Measurements from ENCODE around the gene KLHDC8B. TPM values are rescaled to one million over a fixed set of nuclear protein-coding genes. Genes with fewer than 3 reads are reported as not detected.
"Not testable (repeated sequence)": the region's sequence is repeated elsewhere in the genome, so short reads cannot be mapped to it uniquely, and the experiment has no call there.

Gene KLHDC8B
- total RNA-seq, 1 donor: 23.8 TPM

GRCh38 chr3:49217688-49218470, 46.5 kb downstream of the KLHDC8B start:
- TF ChIP-seq CTCF (IDR thresholded peaks at IDR 0.05; ENCODE audit: insufficient read depth, low read length): no peak
- H3K4me3 ChIP-seq (ENCODE audit: low read depth, low read length): no peak overlapping the region
- DNase-seq (ENCODE audit: low read depth): peak; percentile 48

DNA sequence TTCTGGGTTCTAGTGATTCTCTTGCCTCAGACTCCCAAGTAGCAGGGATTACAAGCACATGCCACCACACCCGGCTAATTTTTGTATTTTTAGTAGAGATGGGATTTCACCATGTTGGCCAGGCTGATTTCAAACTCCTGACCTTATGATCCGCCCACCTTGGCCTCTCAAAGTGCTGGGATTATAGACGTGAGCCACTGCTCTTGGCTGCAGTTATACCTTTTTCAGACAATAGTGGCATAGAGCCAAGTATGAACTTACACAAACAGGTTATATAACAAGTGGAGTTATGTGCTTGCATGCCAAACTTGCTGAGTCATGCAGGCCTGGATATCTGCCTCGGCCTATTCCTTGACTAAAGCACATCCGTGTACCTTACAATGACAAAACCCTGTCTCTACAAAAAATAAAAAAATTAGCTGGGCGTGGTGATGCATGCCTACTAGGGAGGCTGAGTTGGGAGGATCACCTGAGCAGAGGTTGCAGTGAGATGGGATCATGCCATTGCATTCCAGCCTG, 47.1 kb downstream of the KLHDC8B start:
- not testable (repeated sequence) for H3K4me3 ChIP-seq (ENCODE audit: low read depth, low read length)
- DNase-seq (ENCODE audit: low read depth): peak; percentile 99

DNA sequence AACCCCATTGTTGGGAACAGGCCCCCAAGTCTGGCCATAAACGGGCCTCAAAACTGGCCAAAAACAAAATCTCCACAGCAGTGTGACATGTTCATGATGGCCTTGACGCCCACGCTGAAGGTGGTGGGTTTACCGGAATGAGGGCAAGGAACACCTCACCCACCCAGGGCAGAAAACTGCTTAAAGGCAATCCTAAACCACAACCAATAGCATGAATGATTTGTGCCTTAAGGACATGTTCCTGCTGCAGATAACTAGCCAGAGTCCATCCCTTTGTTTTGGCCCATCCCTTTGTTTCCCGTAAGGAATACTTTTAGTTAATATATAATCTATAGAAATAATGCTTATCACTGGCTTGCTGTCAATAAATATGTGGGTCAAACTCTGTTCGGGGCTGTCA, 47.7 kb downstream of the KLHDC8B start:
- H3K4me3 ChIP-seq (ENCODE audit: low read depth, low read length): no peak overlapping the region
- DNase-seq (ENCODE audit: low read depth): no peak
- no peak for TF ChIP-seq CTCF (IDR thresholded peaks at IDR 0.05; ENCODE audit: insufficient read depth, low read length)

DNA sequence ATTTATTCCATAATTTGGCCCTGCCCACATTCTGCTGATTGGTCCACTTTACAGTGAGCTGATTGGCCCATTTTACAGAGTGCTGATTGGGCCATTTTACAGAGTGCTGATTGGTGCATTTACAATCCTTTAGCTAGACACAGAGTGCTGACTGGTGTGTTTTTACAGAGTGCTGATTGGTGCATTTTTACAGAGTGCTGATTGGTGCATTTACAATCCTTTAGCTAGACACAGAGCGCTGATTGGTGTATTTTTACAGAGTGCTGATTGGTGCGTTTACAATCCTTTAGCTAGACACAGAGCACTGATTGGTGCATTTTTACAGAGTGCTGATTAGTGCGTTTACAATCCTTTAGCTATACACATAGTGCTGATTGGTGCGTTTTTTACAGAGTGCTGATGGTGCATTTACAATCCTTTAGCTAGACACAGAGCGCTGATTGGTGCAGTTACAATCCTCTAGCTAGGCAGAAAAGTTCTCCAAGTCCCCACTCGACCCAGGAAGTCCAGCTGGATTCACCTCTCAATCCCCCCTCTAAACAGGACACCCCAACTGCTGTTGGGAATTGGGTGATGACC, 49.7 kb downstream of the KLHDC8B start:
- H3K4me3 ChIP-seq (ENCODE audit: low read depth, low read length); DNase-seq (ENCODE audit: low read depth): not testable (repeated sequence)

- H3K4me3 ChIP-seq (ENCODE audit: low read depth, low read length): no peak overlapping the region
- no peak for TF ChIP-seq CTCF (IDR thresholded peaks at IDR 0.05; ENCODE audit: insufficient read depth, low read length)
- no peak for DNase-seq (ENCODE audit: low read depth)
Measured at GRCh38 chr3:49222002-49222401, 50.6 kb downstream of the KLHDC8B start.

Other genes starting within 250 kb of the KLHDC8B start
- gene P4HTM, start 181.4 kb upstream of the KLHDC8B start, total RNA-seq (ENCODE audit: low replicate concordance): 22.2 and 49.1 TPM in 2 replicates
- 65.4 and 99.8 TPM in 2 replicates for gene WDR6, start 164.2 kb upstream of the KLHDC8B start, total RNA-seq (ENCODE audit: low replicate concordance)
- gene DALRD3, start 153.0 kb upstream of the KLHDC8B start, total RNA-seq (ENCODE audit: low replicate concordance): 32.6 and 46.4 TPM in 2 replicates
- gene NDUFAF3, start 149.5 kb upstream of the KLHDC8B start, total RNA-seq (ENCODE audit: low replicate concordance): 22.1 and 41.0 TPM in 2 replicates
- 313 and 402 TPM in 2 replicates for gene IMPDH2, start 142.2 kb upstream of the KLHDC8B start, total RNA-seq (ENCODE audit: low replicate concordance)
- 33.8 and 75.3 TPM in 2 replicates for gene QRICH1, start 77.5 kb upstream of the KLHDC8B start, total RNA-seq (ENCODE audit: low replicate concordance)
- 306 and 348 TPM in 2 replicates for gene QARS1, start 66.8 kb upstream of the KLHDC8B start, total RNA-seq (ENCODE audit: low replicate concordance)
- 23.7 and 36.0 TPM in 2 replicates for gene USP19, start 50.8 kb upstream of the KLHDC8B start, total RNA-seq (ENCODE audit: low replicate concordance)
- gene LAMB2, start 38.5 kb upstream of the KLHDC8B start, total RNA-seq (ENCODE audit: low replicate concordance): 202 and 937 TPM in 2 replicates
- gene CCDC71, start 5.3 kb upstream of the KLHDC8B start, total RNA-seq (ENCODE audit: low replicate concordance): 14.8 and 22.7 TPM in 2 replicates
- gene C3orf62, start 105.6 kb downstream of the KLHDC8B start, total RNA-seq (ENCODE audit: low replicate concordance): 1.3 and 2.9 TPM in 2 replicates
- gene USP4, start 168.5 kb downstream of the KLHDC8B start, total RNA-seq (ENCODE audit: low replicate concordance): 23.0 and 28.9 TPM in 2 replicates
- gene GPX1, start 186.8 kb downstream of the KLHDC8B start, total RNA-seq (ENCODE audit: low replicate concordance): 167 and 295 TPM in 2 replicates
- 643 and 840 TPM in 2 replicates for gene RHOA, start 240.4 kb downstream of the KLHDC8B start, total RNA-seq (ENCODE audit: low replicate concordance)
- 22.7 and 27.8 TPM in 2 replicates for gene TCTA, start 240.8 kb downstream of the KLHDC8B start, total RNA-seq (ENCODE audit: low replicate concordance)